Osteoblast (primary cell): ENCODE data around the gene MAN2A2. TPM values are rescaled to one million over a fixed set of nuclear protein-coding genes. Genes with fewer than 3 reads are reported as not detected.
"Not testable (repeated sequence)": the region's sequence is repeated elsewhere in the genome, so short reads cannot be mapped to it uniquely, and the experiment has no call there.

ENCODE experiments used
- DNase-seq: peaks from one replicate; pipeline ENCODE4 v3.0.0; 2011; ENCODE audit warnings: low spot score, mixed read lengths; ENCODE audit not compliant: insufficient read length; ENCODE audit errors: missing footprints
- H2AFZ ChIP-seq: 2 replicates; pipeline ENCODE4 v1.6.0; 2011; ENCODE audit warnings: mild to moderate bottlenecking, low read length
- H3K27ac ChIP-seq: 2 replicates; pipeline ENCODE4 v1.5.1; 2011; ENCODE audit warnings: mild to moderate bottlenecking, low read depth, low read length, moderate library complexity
- H3K27me3 ChIP-seq: 2 replicates; pipeline ENCODE4 v1.6.0; 2012; ENCODE audit warnings: mild to moderate bottlenecking, control low read depth, inconsistent platforms, low read length, moderate library complexity; ENCODE audit not compliant: insufficient read depth
- H3K36me3 ChIP-seq: 2 replicates; pipeline ENCODE4 v1.5.1; 2011; ENCODE audit warnings: mild to moderate bottlenecking, low read length, control low read depth, moderate library complexity; ENCODE audit not compliant: insufficient read depth
- H3K4me1 ChIP-seq: 2 replicates; pipeline ENCODE4 v1.5.1; 2011; ENCODE audit warnings: mild to moderate bottlenecking, low read length, control low read depth, moderate library complexity; ENCODE audit not compliant: insufficient read depth
- H3K4me2 ChIP-seq: 2 replicates; pipeline ENCODE4 v1.6.0; 2011; ENCODE audit warnings: mild to moderate bottlenecking, low read length; ENCODE audit not compliant: insufficient read depth
- H3K4me3 ChIP-seq: fragments of 200-600 bp; sonication (generic); 3 replicates; pipeline ENCODE4 v1.5.1; 2012; ENCODE audit warnings: mild to moderate bottlenecking, low read length, inconsistent platforms; ENCODE audit not compliant: insufficient read depth
- H3K79me2 ChIP-seq: 2 replicates; pipeline ENCODE4 v1.6.0; 2012; ENCODE audit warnings: mild to moderate bottlenecking, low read length, control low read depth, inconsistent platforms; ENCODE audit not compliant: insufficient read depth
- H3K9me3 ChIP-seq: 2 replicates; pipeline ENCODE4 v1.5.1; 2011; ENCODE audit warnings: low read depth, low read length, control low read depth
- H4K20me1 ChIP-seq: 2 replicates; pipeline ENCODE4 v1.6.0; 2012; ENCODE audit warnings: mild to moderate bottlenecking, low read length, control low read depth; ENCODE audit not compliant: insufficient read depth
- CTCF ChIP-seq: IDR thresholded peaks from 2 replicates; pipeline ENCODE4 v1.5.1; 2011; ENCODE audit warnings: mild to moderate bottlenecking, low read depth, low read length, moderate library complexity; ENCODE audit errors: extremely low read depth
- total RNA-seq: library from RNA; depleted of rRNA; stranded (reverse); fragments of >200 nt; gene quantifications from 2 replicates; pipeline ENCODE4 v1.2.3, GENCODE V29; 2012

The MAN2A2 gene
- total RNA-seq, 1 donor, result 15.2 TPM

- Histone ChIP-seq H3K4me3 (no peak overlapping the region), H2AFZ (no peak overlapping the region), H3K9me3 (no peaks in the 10 kb centered on the region), H4K20me1 (peaks cover 3% of the 10 kb centered on the region), H3K36me3 (peaks cover 41% of the 10 kb centered on the region), H3K4me1 (no peaks in the 10 kb centered on the region), H3K27me3 (no peaks in the 10 kb centered on the region), H3K79me2 (no peaks in the 10 kb centered on the region), H3K4me2 (no peak overlapping the region), H3K27ac (no peak overlapping the region)
- TF ChIP-seq CTCF, result no peak
- DNase-seq, result peak; percentile 81
These were observed 4.9 kb downstream of the MAN2A2 start for GRCh38 chr15:90907838-90908507.

GRCh38 chr15:90909449-90909848 is 6.3 kb downstream of the MAN2A2 start:
- H2AFZ ChIP-seq, H3K4me2 ChIP-seq, H3K4me3 ChIP-seq, H4K20me1 ChIP-seq, H3K27me3 ChIP-seq, H3K4me1 ChIP-seq, H3K9me3 ChIP-seq, H3K79me2 ChIP-seq, H3K27ac ChIP-seq, DNase-seq: not testable (repeated sequence)
- peaks cover 52% of the 10 kb centered on the region for H3K36me3 ChIP-seq

GRCh38 chr15:90909976-90910375 is 6.9 kb downstream of the MAN2A2 start:
- Histone ChIP-seq H3K27ac (no peak overlapping the region), H2AFZ (no peak overlapping the region), H3K4me3 (no peak overlapping the region), H3K79me2 (no peaks in the 10 kb centered on the region), H3K27me3 (no peaks in the 10 kb centered on the region), H3K4me1 (no peaks in the 10 kb centered on the region), H3K36me3 (peaks cover 52% of the 10 kb centered on the region), H4K20me1 (no peaks in the 10 kb centered on the region), H3K9me3 (no peaks in the 10 kb centered on the region), H3K4me2 (no peak overlapping the region)
- no peak for DNase-seq
- TF ChIP-seq CTCF, result no peak

- Histone ChIP-seq H3K4me1 (no peaks in the 10 kb centered on the region), H3K79me2 (no peaks in the 10 kb centered on the region), H3K9me3 (no peaks in the 10 kb centered on the region), H3K36me3 (peaks cover 56% of the 10 kb centered on the region), H3K27ac (no peak overlapping the region), H3K27me3 (no peaks in the 10 kb centered on the region), H4K20me1 (no peaks in the 10 kb centered on the region), H2AFZ (no peak overlapping the region), H3K4me2 (no peak overlapping the region), H3K4me3 (no peak overlapping the region)
- peak; percentile 81 for DNase-seq
- TF ChIP-seq CTCF, result no peak
These were observed 7.6 kb downstream of the MAN2A2 start for GRCh38 chr15:90910441-90911301.
